Upper lobe of left lung (tissue), 6 donors: ENCODE measurements around the gene CACUL1. TPM values are rescaled to one million over a fixed set of nuclear protein-coding genes. Genes with fewer than 3 reads are reported as not detected.
"Not testable (repeated sequence)": the region's sequence is repeated elsewhere in the genome, so short reads cannot be mapped to it uniquely, and the experiment has no call there.

Source experiments
- ATAC-seq, 2 donors: fragments of 200-7000 bp; cut with Tn5 transposase; one replicate each; pipeline ENCODE4 v1.9.1; 2022; ENCODE audit warnings: mild to moderate bottlenecking in 2 of 2, moderate library complexity in 2 of 2; ENCODE audit not compliant: low FRiP score in 2 of 2
- DNase-seq, 2 donors: peaks; one replicate each; pipeline ENCODE4 v3.0.0-alpha.2; 2019 to 2020
- H3K27ac ChIP-seq, 4 donors: fragments of 200-600 bp; sonication (generic); one replicate each; pipeline ENCODE4 v1.5.1; 2016 to 2019
- H3K27me3 ChIP-seq, 4 donors: fragments of 200-600 bp; sonication (generic); one replicate each; pipeline ENCODE4 v1.5.1; 2017 to 2019
- H3K36me3 ChIP-seq, 4 donors: fragments of 200-600 bp; sonication (generic); one replicate each; pipeline ENCODE4 v1.5.1; 2016 to 2019
- H3K4me1 ChIP-seq, 4 donors: fragments of 200-600 bp; sonication (generic); one replicate each; pipeline ENCODE4 v1.5.1; 2018 to 2019
- H3K4me3 ChIP-seq, 4 donors: fragments of 200-600 bp; sonication (generic); one replicate each; pipeline ENCODE4 v1.5.1; 2017 to 2019; ENCODE audit warnings: mild to moderate bottlenecking in 2 of 4, moderate library complexity in 1 of 4
- H3K9me3 ChIP-seq, 4 donors: fragments of 200-600 bp; sonication (generic); one replicate each; pipeline ENCODE4 v1.5.1; 2018 to 2019
- EP300 ChIP-seq, 4 donors: sonication (generic); formaldehyde crosslinking; IDR thresholded peaks; one replicate each; pipeline ENCODE4 v1.5.1; 2017; ENCODE audit warnings: antibody characterized with exemption in 4 of 4, control low read depth in 2 of 4
- POLR2A ChIP-seq, 4 donors: fragments of 450-650 bp; IDR thresholded peaks; one replicate each; pipeline ENCODE4 v1.5.1; 2016 to 2017; ENCODE audit warnings: antibody characterized with exemption in 4 of 4, mild to moderate bottlenecking in 2 of 4
- POLR2AphosphoS5 ChIP-seq, 2 donors: sonication (generic); formaldehyde crosslinking; IDR thresholded peaks; one replicate each; pipeline ENCODE4 v1.5.1; 2017; ENCODE audit warnings: antibody characterized with exemption in 2 of 2
- WGBS, 2 donors: methylation state at CpG; one replicate each; pipeline ENCODE4 v1.1.5; 2017 to 2018; 5-methylcytosine and 5-hydroxymethylcytosine counted together
- total RNA-seq, 6 donors: library from RNA; depleted of rRNA in 4 of 6; stranded (reverse); fragments of >200 nt in 4 of 6; gene quantifications; one replicate each; pipeline versions ENCODE4 v1.1.0 to v1.2.1, GENCODE V29; 2016 to 2021
- TF ChIP-seq, protein P1 (sequence below), 6 experiments: fragments of 450-650 bp in 4 of 6; fragments of 200-600 bp in 2 of 6; sonication (generic) in 2 of 6; IDR thresholded peaks; one replicate each; pipeline ENCODE4 v1.5.1; 2016 to 2019; ENCODE audit warnings: antibody characterized with exemption in 6 of 6
- donor health status: DM: no; HTN: no; CAD: no; lungs with moderate emphysema.
- donor health status: DM: no; HTN: yes; CAD: no; lungs with severe emphysema.

The CACUL1 gene
- total RNA-seq, 6 donors from 2014 or later: 23.3 to 44.0 (median 38.2) TPM

DNA sequence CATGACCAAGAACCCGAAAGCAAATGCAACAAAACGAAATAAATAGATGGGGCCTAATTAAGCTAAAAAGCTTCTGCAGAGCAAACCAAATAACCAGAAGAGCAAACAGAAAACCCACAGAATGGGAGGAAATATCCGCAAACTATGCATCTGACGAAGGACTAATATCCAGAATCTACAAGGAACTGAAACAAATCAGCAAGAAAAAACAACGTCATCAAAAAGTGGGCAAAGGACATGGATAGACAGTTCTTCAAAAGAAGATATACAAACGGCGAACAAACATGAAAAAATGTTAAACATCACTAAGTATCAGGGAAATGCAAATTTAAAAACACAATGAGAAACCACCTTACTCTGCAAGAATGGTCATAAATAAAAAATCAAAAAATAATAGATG, 35.3 kb upstream of the CACUL1 start:
- Histone ChIP-seq H3K27me3 (no peaks in the 10 kb centered on the region), H3K9me3 (no peaks in the 10 kb centered on the region), H3K36me3 (no peaks in the 10 kb centered on the region), H3K4me3 (no peak overlapping the region), H3K4me1 (no peaks in the 10 kb centered on the region), H3K27ac (peak overlapping the region in 1 of 4 donors; percentile 21)
- no peak for TF ChIP-seq POLR2AphosphoS5 (IDR thresholded peaks at IDR 0.05)
- TF ChIP-seq POLR2A (IDR thresholded peaks at IDR 0.05): peak in 1 of 4 donors; percentile 17
- ATAC-seq (no peak), DNase-seq (no peak)
- 88% methylated on average over 7 of the region's 7 CpGs for WGBS, 2 donors

DNA sequence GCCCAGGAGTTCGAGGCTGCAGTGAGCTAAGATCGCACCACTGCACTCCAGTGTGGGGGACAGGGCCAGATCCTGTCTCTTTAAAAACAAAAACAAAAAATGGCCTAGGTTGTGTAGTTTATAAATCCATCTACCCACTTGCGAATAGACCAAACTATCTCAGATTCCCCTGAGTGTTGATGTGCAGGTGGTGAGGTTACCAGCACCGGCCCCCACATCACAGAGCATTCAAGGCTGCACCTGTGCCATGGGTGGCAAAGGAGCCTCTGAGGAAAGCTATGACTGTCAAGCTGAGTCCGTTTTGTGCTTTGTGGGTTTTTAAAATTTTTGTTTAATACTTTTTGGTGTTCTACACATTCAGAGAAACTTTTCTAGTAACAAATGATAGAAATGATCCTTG, 30.8 kb upstream of the CACUL1 start:
- TF ChIP-seq, protein P1, sequence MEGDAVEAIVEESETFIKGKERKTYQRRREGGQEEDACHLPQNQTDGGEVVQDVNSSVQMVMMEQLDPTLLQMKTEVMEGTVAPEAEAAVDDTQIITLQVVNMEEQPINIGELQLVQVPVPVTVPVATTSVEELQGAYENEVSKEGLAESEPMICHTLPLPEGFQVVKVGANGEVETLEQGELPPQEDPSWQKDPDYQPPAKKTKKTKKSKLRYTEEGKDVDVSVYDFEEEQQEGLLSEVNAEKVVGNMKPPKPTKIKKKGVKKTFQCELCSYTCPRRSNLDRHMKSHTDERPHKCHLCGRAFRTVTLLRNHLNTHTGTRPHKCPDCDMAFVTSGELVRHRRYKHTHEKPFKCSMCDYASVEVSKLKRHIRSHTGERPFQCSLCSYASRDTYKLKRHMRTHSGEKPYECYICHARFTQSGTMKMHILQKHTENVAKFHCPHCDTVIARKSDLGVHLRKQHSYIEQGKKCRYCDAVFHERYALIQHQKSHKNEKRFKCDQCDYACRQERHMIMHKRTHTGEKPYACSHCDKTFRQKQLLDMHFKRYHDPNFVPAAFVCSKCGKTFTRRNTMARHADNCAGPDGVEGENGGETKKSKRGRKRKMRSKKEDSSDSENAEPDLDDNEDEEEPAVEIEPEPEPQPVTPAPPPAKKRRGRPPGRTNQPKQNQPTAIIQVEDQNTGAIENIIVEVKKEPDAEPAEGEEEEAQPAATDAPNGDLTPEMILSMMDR (IDR thresholded peaks at IDR 0.05): no peak
- TF ChIP-seq POLR2A (IDR thresholded peaks at IDR 0.05): no peak
- TF ChIP-seq POLR2AphosphoS5 (IDR thresholded peaks at IDR 0.05): no peak
- no peak for TF ChIP-seq EP300 (IDR thresholded peaks at IDR 0.05)
- no peaks in the 10 kb centered on the region for H3K27me3 ChIP-seq
- no peak overlapping the region for H3K4me3 ChIP-seq
- H3K36me3 ChIP-seq: no peaks in the 10 kb centered on the region
- H3K9me3 ChIP-seq: no peaks in the 10 kb centered on the region
- H3K27ac ChIP-seq: no peak overlapping the region
- ATAC-seq (no peak), DNase-seq (no peak)
- no peaks in the 10 kb centered on the region for H3K4me1 ChIP-seq
- WGBS, 2 donors: 72 to 79% methylated on average over 5 of the region's 5 CpGs

DNA sequence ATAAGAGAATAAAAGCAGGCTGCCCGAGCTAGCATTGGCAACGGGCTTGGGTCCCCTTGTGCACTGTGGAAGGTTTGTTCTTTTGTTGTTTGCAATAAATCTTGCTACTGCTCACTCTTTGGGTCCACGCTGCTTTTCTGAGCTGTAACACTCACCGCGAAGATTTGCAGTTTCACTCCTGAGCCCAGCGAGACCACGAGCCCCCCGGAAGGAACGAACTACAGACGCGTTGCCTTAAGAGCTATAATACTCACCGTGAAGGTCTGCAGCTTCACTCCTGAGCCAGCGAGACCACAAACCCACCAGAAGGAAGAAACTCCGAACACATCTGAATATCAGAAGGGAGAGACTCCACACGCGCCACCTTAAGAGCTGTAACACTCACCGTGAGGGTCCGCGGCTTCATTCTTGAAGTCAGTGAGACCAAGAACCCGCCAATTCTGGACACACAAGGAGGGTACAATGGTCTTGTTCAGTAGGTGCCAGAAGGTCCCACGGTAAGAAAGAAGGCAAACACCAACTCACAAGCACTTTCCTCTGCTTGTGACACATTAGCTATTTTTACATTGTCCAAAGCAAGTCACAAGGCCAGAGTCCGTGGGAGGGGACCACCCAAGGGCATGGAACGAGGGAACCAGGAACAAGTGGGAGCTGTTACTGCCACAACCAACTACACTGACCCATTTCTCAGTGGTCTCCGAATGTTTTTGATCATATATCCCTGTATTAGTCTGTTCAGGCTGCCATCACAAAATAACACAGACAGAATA, 29.2 kb upstream of the CACUL1 start:
- ATAC-seq (no peak), DNase-seq (no peak)

DNA sequence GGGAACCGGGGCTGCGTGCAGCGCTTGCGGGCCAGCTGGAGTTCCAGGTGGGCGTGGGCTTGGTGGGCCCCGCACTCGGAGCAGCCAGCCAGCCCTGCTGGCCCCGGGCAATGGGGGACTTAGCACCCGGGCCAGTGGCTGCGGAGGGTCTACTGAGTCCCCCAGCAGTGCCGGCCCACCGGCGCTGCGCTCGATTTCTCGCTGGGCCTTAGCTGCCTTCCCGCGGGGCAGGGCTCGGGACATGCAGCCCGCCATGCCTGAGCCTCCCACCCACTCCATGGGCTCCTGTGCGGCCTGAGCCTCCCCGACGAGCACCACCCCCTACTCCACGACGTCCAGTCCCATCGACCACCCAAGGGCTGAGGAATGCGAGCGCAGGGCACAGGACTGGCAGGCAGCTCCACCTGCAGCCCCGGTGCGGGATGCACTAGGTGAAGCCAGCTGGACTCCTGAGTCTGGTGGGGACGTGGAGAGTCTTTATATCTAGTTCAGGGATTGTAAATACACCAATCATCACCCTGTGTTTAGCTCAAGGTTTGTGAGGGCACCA, 28.2 kb upstream of the CACUL1 start:
- H3K27me3 ChIP-seq, H3K9me3 ChIP-seq, ATAC-seq, H3K36me3 ChIP-seq, H3K4me3 ChIP-seq, H3K27ac ChIP-seq, H3K4me1 ChIP-seq: not testable (repeated sequence)
- 84 to 95% methylated on average over 5 to 16 of the region's 31 CpGs for WGBS, 2 donors
- DNase-seq: peak in 1 of 2 donors; percentile 78

More for the DNA sequence above, 29.2 kb upstream of the CACUL1 start:
- no peaks in the 10 kb centered on the region for H3K9me3 ChIP-seq
- H3K27me3 ChIP-seq: no peaks in the 10 kb centered on the region
- H3K4me1 ChIP-seq: no peaks in the 10 kb centered on the region
- WGBS, 2 donors: 86 to 88% methylated on average over 22 to 24 of the region's 24 CpGs
- H3K36me3 ChIP-seq: no peaks in the 10 kb centered on the region
- no peak overlapping the region for H3K4me3 ChIP-seq
- TF ChIP-seq, protein P1 (IDR thresholded peaks at IDR 0.05): no peak
- TF ChIP-seq EP300 (IDR thresholded peaks at IDR 0.05) (no peak), POLR2A (IDR thresholded peaks at IDR 0.05) (no peak), POLR2AphosphoS5 (IDR thresholded peaks at IDR 0.05) (no peak)
- no peak overlapping the region for H3K27ac ChIP-seq

DNA sequence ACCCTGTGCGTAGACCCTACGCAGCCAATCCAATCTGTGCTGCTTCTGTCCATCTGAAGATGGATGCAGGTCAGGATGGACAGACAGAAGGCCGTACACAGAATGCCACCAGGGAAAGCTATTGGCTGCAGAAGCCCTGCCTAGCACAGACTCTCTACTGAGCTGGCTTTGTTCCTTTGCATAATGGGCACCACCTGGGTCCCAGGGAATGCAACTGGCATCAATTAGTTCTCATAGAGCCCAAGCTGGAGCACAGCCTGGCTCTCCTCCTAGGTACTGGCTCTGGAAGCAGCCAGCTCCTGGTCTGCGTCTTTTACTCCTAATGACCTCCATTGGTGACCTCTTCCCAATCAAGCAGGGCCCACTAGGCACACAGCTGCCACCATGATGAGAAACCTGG, 26.8 kb upstream of the CACUL1 start:
- Histone ChIP-seq H3K9me3 (no peaks in the 10 kb centered on the region), H3K4me1 (no peaks in the 10 kb centered on the region), H3K4me3 (no peak overlapping the region), H3K27me3 (no peaks in the 10 kb centered on the region), H3K36me3 (no peaks in the 10 kb centered on the region), H3K27ac (no peak overlapping the region)
- TF ChIP-seq, protein P1 (IDR thresholded peaks at IDR 0.05): no peak
- TF ChIP-seq POLR2AphosphoS5 (IDR thresholded peaks at IDR 0.05) (no peak), EP300 (IDR thresholded peaks at IDR 0.05) (no peak), POLR2A (IDR thresholded peaks at IDR 0.05) (no peak)
- ATAC-seq (peak in 1 of 2 donors; percentile 19), DNase-seq (no peak)
- WGBS, 2 donors: 88 to 98% methylated on average over 4 of the region's 4 CpGs

DNA sequence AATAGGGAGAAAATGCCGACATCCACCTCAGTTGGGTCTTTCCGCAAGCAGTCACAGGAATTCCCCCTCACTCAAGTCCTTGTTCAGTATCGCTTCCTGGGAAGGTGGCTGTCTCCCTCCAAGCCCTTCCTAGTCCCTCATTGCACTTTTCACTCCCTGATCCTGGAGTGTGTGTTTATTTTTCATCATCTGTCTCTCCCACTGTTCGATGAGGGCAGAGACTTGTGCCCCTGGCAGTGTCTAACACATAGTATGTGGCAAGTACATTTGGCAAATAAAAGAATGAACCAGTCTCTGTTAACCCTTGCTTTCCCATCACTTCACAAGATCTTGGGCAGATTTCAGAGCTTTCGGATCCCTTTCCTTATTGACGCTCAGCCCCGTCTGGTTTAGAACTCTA, 24.0 kb upstream of the CACUL1 start:
- Histone ChIP-seq H3K27me3 (no peaks in the 10 kb centered on the region), H3K4me3 (no peak overlapping the region), H3K36me3 (no peaks in the 10 kb centered on the region), H3K27ac (no peak overlapping the region), H3K9me3 (no peaks in the 10 kb centered on the region), H3K4me1 (no peaks in the 10 kb centered on the region)
- DNase-seq (no peak), ATAC-seq (no peak)
- TF ChIP-seq POLR2A (IDR thresholded peaks at IDR 0.05) (no peak), POLR2AphosphoS5 (IDR thresholded peaks at IDR 0.05) (no peak), EP300 (IDR thresholded peaks at IDR 0.05) (no peak)
- TF ChIP-seq, protein P1 (IDR thresholded peaks at IDR 0.05): no peak
- 56 to 57% methylated on average over 7 of the region's 7 CpGs for WGBS, 2 donors
